Activated CD4-positive, alpha-beta T cell treated with anti-CD3 and anti-CD28 coated beads, Interleukin-2, Interleukin-4, amounts not matched to agents 100 ng/mL and 50 ng/mL, durations not matched to agents 16 hours and 8 hours (primary cell): ENCODE results near the gene NKPD1.

ENCODE experiments used
- DNase-seq: peaks from one replicate; pipeline ENCODE4 v3.0.0-alpha.2; 2020; ENCODE audit warnings: low spot score

Gene NKPD1

GRCh38 chr19:45160870-45161737 is at the start of gene NKPD1:
Gene NKPD1, minus strand, starts transcription at chr19:45160982. Its CDS starts 832 bp downstream, at chr19:45160150.
- DNase-seq, result no peak

DNA sequence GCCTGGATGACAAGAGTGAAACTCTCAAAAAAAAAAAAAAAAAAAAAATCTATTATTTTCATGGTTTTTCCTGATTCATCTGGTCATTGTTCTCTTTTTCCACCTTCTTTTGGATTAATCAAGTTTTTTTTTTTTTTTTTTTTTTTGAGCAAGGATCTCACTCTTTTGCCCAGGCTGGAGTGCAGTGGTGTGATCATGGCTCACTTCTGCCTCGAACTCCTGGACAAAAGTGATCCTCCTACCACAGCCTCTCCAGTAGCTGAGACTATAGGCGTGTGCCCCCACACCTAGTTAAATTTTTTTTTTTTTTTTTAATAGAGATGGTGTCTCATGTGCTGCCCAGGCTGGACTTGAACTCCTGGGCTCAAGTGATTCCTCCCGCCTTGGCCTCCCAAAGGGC is 45.5 kb upstream of the NKPD1 start:
- DNase-seq, result no peak

- DNase-seq, result no peak
Measured at GRCh38 chr19:45205810-45206209, 45.0 kb upstream of the NKPD1 start.

DNA sequence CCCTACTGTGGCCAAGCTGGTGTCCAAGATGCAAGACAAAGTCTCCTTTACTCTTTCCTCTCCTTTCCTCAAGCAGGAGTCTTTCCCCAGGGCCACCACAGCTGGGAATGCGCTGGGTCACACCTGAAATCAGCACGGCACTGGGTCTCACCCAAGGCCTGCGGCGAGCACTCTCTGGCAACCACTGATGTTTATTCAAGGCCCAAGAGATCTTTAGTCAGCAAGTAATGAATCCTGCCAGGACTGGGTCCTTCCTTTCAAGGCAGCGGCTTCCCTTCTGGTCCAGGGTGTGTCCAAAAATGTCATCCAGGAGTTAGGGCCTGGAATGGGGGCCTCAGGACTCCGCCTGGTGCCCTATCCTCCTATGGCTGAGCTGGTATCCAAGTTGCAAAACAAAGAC is 41.9 kb upstream of the NKPD1 start:
- DNase-seq, result no peak

DNA sequence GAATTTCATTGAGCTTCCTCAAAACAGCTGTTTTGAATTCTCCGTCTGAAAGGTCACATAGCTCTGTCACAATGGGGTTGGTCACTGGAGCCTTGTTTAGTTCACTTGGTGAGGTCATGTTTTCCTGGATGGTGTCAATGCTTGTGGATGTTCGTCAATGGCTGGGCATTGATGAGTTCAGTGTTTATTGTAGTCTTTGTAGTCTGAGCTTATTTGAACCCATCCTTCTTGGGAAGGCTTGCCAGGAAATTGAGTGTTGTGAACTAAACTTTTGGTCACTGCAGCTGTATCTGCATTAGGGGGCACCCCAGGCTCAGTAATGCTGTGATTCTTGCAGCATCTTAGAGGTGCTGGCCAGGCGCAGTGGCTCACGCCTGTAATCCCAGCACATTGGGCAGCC is 39.8 kb upstream of the NKPD1 start:
- DNase-seq, result no peak

GRCh38 chr19:45195764-45196163 is 35.0 kb upstream of the NKPD1 start:
- no peak for DNase-seq

- DNase-seq, result no peak
Measured at GRCh38 chr19:45191375-45191774, 30.6 kb upstream of the NKPD1 start.

DNA sequence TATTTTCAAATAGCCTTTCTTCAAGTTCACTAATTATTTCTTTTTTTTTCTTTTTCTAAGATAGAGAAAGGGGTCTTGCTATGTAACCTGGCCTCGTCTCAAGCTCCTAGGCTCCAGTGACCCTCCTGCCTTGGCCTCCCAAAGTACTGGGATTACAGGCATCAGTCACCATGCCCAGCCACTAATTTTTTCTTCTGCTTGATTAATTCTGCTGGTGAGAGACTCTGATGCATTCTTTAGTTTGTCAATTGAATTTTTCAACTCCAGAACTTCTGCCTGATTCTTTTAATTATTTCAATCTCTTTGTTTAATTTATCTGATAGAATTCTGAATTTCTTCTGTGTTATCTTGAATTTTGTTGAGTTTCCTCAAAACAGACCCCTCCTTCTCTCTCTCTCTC is 29.2 kb upstream of the NKPD1 start:
- no peak for DNase-seq

- DNase-seq, result peak; percentile 46
Measured at GRCh38 chr19:45187421-45188100, 26.8 kb upstream of the NKPD1 start.

GRCh38 chr19:45186509-45187334 is 25.9 kb upstream of the NKPD1 start:
- DNase-seq, result no peak

GRCh38 chr19:45184115-45184514 is 23.3 kb upstream of the NKPD1 start:
- DNase-seq, result no peak

GRCh38 chr19:45182758-45183157 is 22.0 kb upstream of the NKPD1 start:
- DNase-seq, result no peak

DNA sequence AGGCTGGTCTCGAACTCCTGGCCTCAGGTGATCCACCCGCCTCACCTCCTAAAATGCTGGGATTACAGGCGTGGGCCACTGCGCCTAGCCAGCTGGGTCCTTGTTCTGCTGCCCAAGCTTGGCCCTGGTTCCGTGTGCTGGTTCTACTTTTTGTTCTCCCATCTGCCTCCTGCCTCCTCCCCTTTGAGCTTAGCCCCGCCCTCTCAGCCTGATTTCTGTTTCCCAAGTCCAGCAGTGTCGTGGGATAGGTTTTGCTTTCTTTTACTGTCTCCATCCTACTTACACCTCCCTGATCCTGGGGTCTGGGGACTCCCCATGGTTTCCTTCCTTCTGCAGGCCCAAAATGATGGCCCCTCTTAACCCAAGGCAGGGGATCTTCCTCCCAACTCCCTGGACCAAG is 20.2 kb upstream of the NKPD1 start:
- DNase-seq, result no peak

- DNase-seq, result no peak
Measured at GRCh38 chr19:45179892-45180370, 19.1 kb upstream of the NKPD1 start.

GRCh38 chr19:45179072-45179891 is 18.5 kb upstream of the NKPD1 start:
- peak; percentile 17 for DNase-seq

GRCh38 chr19:45178262-45179071 is 17.7 kb upstream of the NKPD1 start, which contains the start of gene BLOC1S3:
Gene BLOC1S3, plus strand, starts transcription at chr19:45178784. Its CDS starts 513 bp downstream, at chr19:45179297.
- peak; percentile 100 for DNase-seq

- DNase-seq, result peak; percentile 18
Measured at GRCh38 chr19:45177817-45178261, 17.1 kb upstream of the NKPD1 start, which contains the start of gene TRAPPC6A. Gene TRAPPC6A, minus strand, starts transcription at chr19:45178237. Its CDS starts 19 bp downstream, at chr19:45178218.

DNA sequence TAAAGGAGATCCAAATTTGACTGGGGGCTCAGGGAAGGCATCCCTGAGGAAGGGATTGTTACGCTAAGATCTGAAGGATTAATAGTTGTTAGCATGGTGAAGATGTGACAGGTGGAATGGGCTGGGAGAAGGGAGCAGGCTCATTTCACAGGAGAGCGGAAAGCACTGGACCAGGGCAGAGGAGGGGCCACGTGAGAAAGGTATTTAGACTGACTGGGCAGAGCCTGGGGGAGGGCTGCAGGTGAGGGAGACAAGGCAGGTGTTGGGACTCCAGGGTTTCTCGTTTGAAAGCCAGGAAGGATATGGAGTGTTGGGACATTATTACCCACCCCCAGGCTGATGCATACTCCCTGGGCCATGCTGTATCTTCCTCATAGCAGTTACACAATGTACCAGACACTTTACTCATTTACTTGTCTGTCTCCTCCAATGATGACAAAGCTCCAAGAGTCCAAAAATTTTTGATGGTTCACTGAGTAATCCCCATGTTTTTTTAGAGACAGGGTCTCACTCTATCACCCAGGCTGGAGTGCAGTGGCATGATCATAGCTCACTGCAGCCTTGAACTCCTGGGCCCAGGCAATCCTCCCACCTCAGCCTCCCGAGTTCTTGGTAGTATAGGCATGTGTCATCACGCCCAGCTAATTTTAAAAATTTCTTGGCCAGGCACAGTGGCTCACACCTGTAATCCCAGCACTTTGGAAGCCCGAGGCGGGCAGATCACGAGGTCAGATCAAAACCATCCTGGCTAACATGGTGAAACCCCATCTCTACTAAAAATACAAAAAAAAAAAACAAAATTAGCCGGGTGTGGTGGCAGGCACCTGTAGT is 14.9 kb upstream of the NKPD1 start:
- no peak for DNase-seq

GRCh38 chr19:45173816-45174215 is 13.0 kb upstream of the NKPD1 start:
- no peak for DNase-seq
